Measurements from ENCODE around the gene NXPH4.

NXPH4 gene

DNA sequence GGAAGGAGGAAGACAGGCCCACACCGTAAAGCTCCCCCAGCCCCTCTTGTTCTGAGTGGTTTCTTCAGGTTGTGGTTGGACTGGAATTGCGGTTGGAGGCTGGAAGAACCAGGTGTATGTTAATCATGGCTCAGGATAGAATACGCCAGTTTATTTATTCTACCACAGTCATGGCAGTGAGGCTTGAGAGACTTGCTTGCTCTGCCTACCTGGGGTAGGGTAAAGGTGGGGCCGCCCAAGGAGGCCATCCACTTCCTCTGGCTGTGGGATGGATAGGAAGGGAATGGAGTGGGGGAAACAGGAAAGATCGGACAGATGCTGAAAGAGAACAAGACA, 21.0 kb downstream of the NXPH4 start:
- H3K4me3 ChIP-seq (ENCODE audit: control insufficient read depth, low read depth, low read length) = no peak overlapping the region
- TF ChIP-seq, protein P1, sequence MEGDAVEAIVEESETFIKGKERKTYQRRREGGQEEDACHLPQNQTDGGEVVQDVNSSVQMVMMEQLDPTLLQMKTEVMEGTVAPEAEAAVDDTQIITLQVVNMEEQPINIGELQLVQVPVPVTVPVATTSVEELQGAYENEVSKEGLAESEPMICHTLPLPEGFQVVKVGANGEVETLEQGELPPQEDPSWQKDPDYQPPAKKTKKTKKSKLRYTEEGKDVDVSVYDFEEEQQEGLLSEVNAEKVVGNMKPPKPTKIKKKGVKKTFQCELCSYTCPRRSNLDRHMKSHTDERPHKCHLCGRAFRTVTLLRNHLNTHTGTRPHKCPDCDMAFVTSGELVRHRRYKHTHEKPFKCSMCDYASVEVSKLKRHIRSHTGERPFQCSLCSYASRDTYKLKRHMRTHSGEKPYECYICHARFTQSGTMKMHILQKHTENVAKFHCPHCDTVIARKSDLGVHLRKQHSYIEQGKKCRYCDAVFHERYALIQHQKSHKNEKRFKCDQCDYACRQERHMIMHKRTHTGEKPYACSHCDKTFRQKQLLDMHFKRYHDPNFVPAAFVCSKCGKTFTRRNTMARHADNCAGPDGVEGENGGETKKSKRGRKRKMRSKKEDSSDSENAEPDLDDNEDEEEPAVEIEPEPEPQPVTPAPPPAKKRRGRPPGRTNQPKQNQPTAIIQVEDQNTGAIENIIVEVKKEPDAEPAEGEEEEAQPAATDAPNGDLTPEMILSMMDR (conservative IDR thresholded peaks at IDR 0.05; ENCODE audit: control insufficient read depth, insufficient read depth, low read depth, low read length) = no peak
- DNase-seq (ENCODE audit: low read depth) = no peak

DNA sequence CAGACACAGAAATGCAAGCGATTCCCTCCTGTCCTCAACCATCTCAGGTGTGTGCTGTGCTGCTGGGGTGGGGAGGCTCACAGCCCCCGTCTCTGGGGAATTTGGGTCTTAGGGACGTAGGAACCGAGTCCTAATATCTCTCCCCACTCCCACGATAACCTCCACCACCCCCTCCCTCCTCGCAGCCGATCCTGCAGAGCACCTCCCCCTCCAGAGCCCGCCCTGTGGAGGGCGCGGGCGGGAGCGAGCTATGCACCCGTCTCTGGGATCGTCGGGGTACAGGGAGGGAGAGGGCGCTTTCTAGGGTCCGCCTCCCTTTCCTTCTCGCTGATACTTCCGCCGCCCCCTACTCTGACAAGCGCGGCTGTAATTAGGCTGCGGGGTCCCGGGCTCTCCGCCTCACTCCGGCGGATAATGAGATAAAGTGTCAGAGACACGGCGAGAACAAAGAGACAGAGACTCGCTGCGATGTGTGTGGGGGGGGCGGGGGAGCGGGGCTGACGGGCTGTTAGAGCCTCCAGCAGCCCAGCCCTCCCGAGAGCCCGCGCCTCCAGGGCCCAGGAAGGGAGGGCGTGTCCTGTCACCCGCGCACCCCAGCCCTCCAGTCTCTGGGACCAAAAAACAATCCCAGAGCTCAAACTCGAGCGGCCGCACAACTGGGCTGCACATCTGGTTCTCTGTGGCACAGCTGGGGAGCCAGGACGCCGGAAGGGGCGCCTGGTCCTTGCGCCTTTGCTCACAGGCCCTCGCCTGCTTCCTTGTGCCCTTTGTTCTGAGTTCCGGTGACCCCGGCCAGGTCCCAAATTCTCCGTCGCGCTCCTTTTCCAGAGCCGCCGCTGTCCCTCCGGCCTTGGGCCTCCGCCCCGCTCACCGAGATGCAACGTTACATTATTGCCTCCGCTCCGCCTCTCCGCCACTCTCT, 21.6 kb downstream of the NXPH4 start:
- peak overlapping the region; percentile 47 for H3K4me3 ChIP-seq (ENCODE audit: control insufficient read depth, low read depth, low read length)
- no peak for DNase-seq (ENCODE audit: low read depth)
- TF ChIP-seq, protein P1 (conservative IDR thresholded peaks at IDR 0.05; ENCODE audit: control insufficient read depth, insufficient read depth, low read depth, low read length) = no peak

DNA sequence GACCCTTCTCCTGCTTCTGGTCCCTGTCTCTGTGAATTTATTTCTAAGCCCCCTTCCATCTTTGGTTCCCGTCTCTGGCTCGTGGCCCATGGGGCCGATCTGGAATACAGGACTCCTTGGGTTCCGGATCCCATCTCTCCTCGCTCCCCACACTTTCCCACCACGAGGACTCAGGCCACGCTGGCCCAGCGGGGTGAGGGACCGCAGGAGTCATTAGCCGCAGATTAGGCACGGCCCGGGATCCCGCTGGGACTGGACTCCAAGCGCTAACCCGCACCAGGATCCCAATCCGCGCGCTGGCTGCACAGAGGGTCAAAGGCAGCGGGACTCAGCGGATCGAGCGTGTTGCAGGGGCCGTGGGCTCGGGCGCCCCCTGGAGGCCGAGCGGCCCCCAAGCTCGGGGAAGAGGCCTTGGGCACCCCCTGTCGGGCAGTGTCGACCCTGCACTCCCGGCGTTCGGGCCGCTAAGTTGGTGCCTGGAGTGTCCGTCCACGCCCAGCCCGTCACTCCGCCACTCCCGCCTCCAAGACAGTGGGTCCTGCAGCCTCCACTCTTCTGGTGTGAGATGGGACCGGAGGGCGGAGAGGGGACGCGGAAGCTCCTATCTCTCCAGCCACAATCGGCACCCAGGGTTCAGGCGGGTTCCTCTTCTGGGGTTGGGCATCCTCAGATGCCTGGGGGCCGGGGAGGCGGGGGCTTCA, 22.4 kb downstream of the NXPH4 start:
- TF ChIP-seq, protein P1 (conservative IDR thresholded peaks at IDR 0.05; ENCODE audit: control insufficient read depth, insufficient read depth, low read depth, low read length) = peak; percentile 95
- peak overlapping the region; percentile 56 for H3K4me3 ChIP-seq (ENCODE audit: control insufficient read depth, low read depth, low read length)
- DNase-seq (ENCODE audit: low read depth) = peak; percentile 83

DNA sequence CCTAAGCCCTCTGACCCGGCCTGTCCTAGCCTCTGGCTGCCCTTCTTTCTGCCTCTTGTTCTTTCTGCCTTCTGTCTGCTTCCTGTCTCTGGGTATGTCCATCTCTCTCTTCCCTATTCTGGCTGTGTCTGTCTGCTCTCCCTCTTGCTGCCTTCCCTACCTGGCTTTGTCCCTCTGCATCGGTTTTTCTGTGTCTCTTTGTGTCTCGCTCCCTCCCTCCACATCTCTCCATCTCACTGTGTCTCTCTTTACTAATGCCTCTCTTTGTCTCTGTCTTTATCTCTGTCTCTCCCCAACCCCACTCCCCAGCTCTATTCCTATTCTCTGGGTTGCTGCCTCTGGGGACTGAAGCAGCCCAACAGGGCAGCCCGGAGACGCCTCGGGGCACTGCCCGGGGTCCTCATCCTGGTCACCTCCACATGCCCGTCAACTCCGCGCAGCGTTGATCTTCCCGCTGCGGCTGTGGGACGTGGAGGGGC, 23.0 kb downstream of the NXPH4 start:
- H3K4me3 ChIP-seq (ENCODE audit: control insufficient read depth, low read depth, low read length) = peak overlapping the region; percentile 56
- TF ChIP-seq, protein P1 (conservative IDR thresholded peaks at IDR 0.05; ENCODE audit: control insufficient read depth, insufficient read depth, low read depth, low read length) = no peak
- no peak for DNase-seq (ENCODE audit: low read depth)

DNA sequence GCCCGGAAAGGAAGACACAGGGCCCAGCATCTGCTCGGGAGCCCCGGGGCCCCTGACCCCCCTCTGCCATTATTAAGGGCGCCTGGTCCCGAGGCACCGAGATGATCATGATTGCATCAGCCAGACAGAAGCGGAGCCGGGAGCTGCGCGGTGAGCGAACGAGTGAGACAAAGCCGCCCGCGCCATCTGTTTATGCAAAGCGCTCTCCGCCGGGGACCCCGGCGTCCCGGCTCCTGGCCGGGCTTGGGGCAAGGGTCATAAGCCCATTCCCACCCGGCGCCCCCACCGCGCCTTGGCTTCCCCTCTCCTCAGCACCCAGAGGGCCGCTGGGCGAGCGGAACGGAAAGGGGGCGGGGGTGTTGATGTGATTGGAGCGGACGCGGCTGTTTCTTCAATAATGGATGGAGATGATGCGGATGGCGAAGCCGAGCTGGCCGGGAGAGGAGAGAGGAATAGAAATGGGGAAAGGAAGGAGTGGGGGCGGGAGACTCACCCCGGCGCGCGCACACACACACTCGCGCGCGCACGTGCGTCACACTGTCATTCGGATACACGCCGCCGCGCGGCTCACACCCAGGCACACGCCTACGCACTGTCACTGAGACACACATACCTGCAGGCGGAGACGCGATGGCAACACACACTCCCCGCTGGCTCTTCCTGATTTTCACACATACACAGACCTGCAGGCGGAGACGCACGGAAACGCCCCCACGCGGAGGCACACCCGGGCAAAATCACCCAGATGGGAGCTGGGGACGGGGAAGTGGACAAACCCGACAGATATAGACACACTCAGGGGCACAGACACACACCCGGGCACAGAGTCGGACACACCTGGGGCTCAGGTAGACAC, 23.7 kb downstream of the NXPH4 start:
- peak; percentile 47 for DNase-seq (ENCODE audit: low read depth)
- peak overlapping the region; percentile 56 for H3K4me3 ChIP-seq (ENCODE audit: control insufficient read depth, low read depth, low read length)
- TF ChIP-seq, protein P1 (conservative IDR thresholded peaks at IDR 0.05; ENCODE audit: control insufficient read depth, insufficient read depth, low read depth, low read length) = no peak

DNA sequence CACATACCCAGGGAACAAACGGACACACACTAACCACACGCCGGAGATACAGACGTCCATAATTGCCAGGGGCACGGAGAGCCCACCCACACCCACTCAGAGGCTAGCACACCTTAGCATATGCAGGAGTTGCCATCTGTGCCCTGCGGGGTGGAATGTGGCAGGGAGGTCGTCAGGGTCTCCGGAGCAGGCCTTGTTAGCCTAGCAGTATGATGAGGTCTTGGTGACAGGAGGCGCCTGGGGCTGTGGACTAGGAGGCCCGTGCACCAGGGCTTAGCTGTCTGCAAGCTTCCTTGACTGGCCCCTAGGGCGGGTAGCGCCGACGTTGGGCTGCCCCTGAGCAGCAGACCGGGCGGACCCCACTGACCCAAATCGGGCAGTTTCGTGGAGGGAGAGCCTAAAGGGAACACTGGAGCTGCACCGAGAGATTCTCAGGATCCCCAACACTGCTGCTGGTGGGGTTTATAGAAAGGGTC, 24.4 kb downstream of the NXPH4 start:
- H3K4me3 ChIP-seq (ENCODE audit: control insufficient read depth, low read depth, low read length) = peak overlapping the region; percentile 56
- DNase-seq (ENCODE audit: low read depth) = no peak
- TF ChIP-seq, protein P1 (conservative IDR thresholded peaks at IDR 0.05; ENCODE audit: control insufficient read depth, insufficient read depth, low read depth, low read length) = no peak
